ENCODE results near the gene CADPS. TPM values are rescaled to one million over a fixed set of nuclear protein-coding genes. Genes with fewer than 3 reads are reported as not detected.

Gene CADPS
- total and polyA plus RNA-seq, 2 of the 4 experiments (the other 2 are of a cell fraction), result not detected

GRCh38 chr3:62712746-62713145 is 162.5 kb downstream of the CADPS start:
- in situ Hi-C loops (cut with MboI; ENCODE audit: low sequenced_read_pairs), result no loop called here
- CTCF ChIA-PET, result no interaction called here

More at GRCh38 chr3:62712746-62713145, 162.5 kb downstream of the CADPS start:
- no peak overlapping the region for H4K5ac ChIP-seq (ENCODE audit: low read depth, low read length)
- ATAC-seq (ENCODE audit: low read depth) (no peak), DNase-seq (no peak)
- H3K9me1 ChIP-seq (ENCODE audit: insufficient read depth, low read length), result no peaks in the 10 kb centered on the region
- no peak overlapping the region for H3K4ac ChIP-seq (ENCODE audit: low read depth, low read length)
- H3K4me1 ChIP-seq (ENCODE audit: control insufficient read depth, insufficient read depth, low read length), result no peaks in the 10 kb centered on the region
- H3K23ac ChIP-seq (ENCODE audit: low read depth, low read length), result no peak overlapping the region
- no peak overlapping the region for H3K14ac ChIP-seq (replicated peaks; ENCODE audit: low read depth, low read length)
- no peak overlapping the region for H3K18ac ChIP-seq (ENCODE audit: low read depth, low read length)
- H4K8ac ChIP-seq (ENCODE audit: low read depth in 2 of 2, low read length in 2 of 2), result no peak overlapping the region
- H4K91ac ChIP-seq (ENCODE audit: insufficient read depth, low read depth, low read length), result no peak overlapping the region
- H3K56ac ChIP-seq (ENCODE audit: extremely low read depth, insufficient read depth, low read length), result no peak overlapping the region
- no peak overlapping the region for H2BK5ac ChIP-seq (ENCODE audit: low read depth, low read length, poor library complexity, severe bottlenecking)
- no peak overlapping the region for H3K27ac ChIP-seq (ENCODE audit: insufficient read depth, low read length)
- H3K9me3 ChIP-seq (ENCODE audit: control insufficient read depth, insufficient read depth, low read length), result no peaks in the 10 kb centered on the region
- H2AFZ ChIP-seq (replicated peaks; ENCODE audit: low read length, poor library complexity), result no peak overlapping the region
- POLR2A ChIA-PET (ENCODE audit: unreplicated experiment), result no interaction called here
- no peaks in the 10 kb centered on the region for H4K20me1 ChIP-seq (ENCODE audit: insufficient read depth, low read length)
- H2AK9ac ChIP-seq (replicated peaks; ENCODE audit: low read depth, low read length, poor library complexity), result no peak overlapping the region
- TF ChIP-seq BHLHE40 (IDR thresholded peaks at IDR 0.05; ENCODE audit: low read depth, low read length) (no peak), FOS (IDR thresholded peaks at IDR 0.05; ENCODE audit: low read depth, low read length) (no peak), MAZ (IDR thresholded peaks at IDR 0.05; ENCODE audit: borderline replicate concordance, low read depth, low read length) (no peak), RAD21 (IDR thresholded peaks at IDR 0.05; ENCODE audit: low read length) (no peak), CEBPB (IDR thresholded peaks at IDR 0.05; ENCODE audit: low read depth, low read length) (no peak), MAFK (IDR thresholded peaks at IDR 0.05; ENCODE audit: low read depth, low read length) (no peak)
- no peak overlapping the region for H2BK15ac ChIP-seq (ENCODE audit: low read depth, low read length)
- no peaks in the 10 kb centered on the region for H3K79me1 ChIP-seq (ENCODE audit: low read depth in 1 of 2, low read length in 2 of 2)
- no peak overlapping the region for H2AK5ac ChIP-seq (ENCODE audit: low read depth, low read length)
- no peak overlapping the region for H3K4me2 ChIP-seq (ENCODE audit: low read depth, low read length)
- H2BK20ac ChIP-seq (ENCODE audit: low read depth, low read length), result no peak overlapping the region
- H3K4me3 ChIP-seq (ENCODE audit: insufficient read depth, low read depth, low read length), result no peak overlapping the region
- no peak overlapping the region for H3K9ac ChIP-seq (ENCODE audit: low read depth, low read length)
- no peaks in the 10 kb centered on the region for H3K36me3 ChIP-seq (ENCODE audit: control insufficient read depth, insufficient read depth, low read length)
- intact Hi-C loops (cut with micrococcal nuclease), result no loop called here
- no peaks in the 10 kb centered on the region for H3K27me3 ChIP-seq (ENCODE audit: control insufficient read depth, insufficient read depth, low read length)
- dilution Hi-C loops (cut with HindIII; ENCODE audit: low sequenced_read_pairs, unreplicated experiment), result no loop called here
- no TSS peak for BruUV-seq (replicated peaks)
- H2BK120ac ChIP-seq (ENCODE audit: low read depth, low read length), result no peak overlapping the region
